Daoy (cell line): ENCODE data around the gene MRPL14. TPM values are rescaled to one million over a fixed set of nuclear protein-coding genes. Genes with fewer than 3 reads are reported as not detected.
"Not testable (repeated sequence)": the region's sequence is repeated elsewhere in the genome, so short reads cannot be mapped to it uniquely, and the experiment has no call there.

Experiments used
- DNase-seq: peaks from one replicate; pipeline ENCODE4 v3.0.0-alpha.2; 2015; ENCODE audit warnings: low read depth
- total RNA-seq: library from RNA; depleted of rRNA; stranded (reverse); fragments of >200 nt; shearing (Covaris generic); gene quantifications from 2 replicates; pipeline ENCODE4 v1.2.3, GENCODE V29; 2014

MRPL14 gene
- total RNA-seq, 1 experiment from 2014 or later = 143 TPM

DNA sequence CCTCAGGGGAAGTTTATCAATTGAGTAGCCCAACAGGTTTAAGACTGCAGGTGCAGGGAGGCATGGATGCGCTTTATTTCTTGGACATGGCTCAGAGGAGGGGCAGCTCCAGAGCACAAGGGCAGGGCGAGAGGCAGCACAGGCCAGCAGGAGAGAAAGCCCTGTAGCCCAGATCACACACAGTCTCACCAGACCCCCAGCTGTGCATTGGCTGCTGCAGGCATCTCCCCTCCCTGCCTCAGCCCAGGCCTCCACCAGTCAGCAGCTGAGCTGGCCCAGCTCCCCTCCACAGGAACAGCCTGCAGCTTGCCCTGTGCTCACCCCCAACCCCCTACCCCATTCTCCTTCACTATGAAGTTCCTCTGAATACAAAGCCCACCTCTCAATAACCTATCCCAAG, 24.7 kb downstream of the MRPL14 start:
- DNase-seq = no peak

DNA sequence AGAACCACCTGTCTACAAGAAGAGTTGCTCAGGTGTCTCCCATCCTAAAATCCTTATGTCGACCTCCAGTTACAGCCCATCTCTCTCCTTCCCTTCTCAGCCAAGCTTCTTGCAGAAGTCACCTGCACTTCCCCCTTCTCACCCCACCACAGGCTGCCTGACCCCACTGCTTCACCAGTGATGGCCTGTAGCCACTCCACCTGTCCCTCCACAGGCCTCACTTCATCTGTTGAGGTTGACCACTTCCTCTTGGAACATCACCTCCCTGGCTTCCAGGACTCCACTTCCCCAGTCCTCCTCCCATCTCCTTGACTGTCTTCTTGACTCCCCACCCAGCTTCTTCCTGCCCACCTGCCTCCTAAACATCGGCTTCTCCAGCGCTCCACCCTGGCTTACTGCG, 25.4 kb downstream of the MRPL14 start:
- DNase-seq = no peak

DNA sequence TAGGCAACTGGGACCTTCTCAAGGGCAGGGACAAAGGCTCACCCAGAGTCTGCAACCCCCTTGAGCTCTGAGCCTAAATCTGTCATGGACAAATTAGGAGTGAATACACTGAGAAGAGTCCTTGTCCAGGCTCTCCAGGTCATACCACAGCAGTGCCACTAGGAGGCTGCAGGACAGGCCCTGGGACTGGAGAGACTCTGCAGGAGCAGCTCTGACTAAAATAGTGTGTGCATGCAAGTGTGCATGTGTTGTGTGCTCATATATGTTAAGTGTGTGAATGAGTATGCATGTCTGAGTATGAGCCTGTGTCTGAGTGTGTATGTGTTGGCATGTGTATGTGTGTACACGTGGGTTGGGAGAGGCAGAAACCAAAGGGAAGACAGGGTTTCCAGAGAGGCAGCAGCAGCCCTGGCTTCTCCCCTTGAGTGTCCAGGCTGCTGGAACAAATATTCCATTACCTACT, 27.1 kb downstream of the MRPL14 start:
- DNase-seq = no peak

DNA sequence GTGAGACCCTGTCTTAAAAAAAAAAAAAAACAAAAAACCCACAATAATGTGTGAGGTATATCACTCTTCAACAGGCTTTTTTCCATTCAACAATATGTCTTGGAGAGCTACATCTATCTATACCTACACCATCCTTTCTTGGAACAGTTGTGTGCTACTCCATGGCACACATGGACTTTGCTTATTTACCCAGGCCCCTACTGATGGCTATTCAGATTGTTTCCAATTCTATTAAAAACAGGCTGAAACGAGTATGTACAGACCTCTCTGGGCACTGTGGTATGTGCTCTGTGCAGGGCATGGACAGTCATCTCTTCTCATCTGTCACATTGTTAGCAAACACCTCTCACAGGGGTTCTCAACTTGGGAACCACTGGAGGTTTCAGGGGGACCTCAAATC, 28.1 kb downstream of the MRPL14 start:
- DNase-seq = no peak

DNA sequence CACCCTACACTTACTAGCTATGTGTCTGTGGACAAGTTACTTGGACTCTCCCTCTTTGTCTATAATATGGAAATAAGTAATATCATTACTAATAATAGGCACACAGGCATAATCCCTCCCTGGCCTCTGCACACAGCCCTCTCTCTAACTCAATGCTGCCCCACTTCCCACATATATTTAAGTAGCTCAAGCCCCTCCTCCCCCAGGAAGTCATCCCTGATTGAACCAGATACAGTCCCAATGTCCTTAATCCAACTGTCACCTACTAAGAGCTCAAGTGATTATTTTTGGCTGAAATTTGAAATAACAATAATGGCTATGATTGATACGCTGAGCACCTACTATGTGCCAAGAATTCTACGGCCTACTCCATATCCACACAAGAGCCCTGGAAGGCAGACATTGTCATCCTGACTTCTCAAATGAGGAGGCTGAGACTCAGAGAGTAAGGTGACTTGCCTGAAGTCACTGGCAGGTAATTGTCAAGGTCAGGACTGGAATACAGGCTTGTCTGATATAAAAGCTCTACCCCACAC, 29.4 kb downstream of the MRPL14 start:
- DNase-seq = no peak

DNA sequence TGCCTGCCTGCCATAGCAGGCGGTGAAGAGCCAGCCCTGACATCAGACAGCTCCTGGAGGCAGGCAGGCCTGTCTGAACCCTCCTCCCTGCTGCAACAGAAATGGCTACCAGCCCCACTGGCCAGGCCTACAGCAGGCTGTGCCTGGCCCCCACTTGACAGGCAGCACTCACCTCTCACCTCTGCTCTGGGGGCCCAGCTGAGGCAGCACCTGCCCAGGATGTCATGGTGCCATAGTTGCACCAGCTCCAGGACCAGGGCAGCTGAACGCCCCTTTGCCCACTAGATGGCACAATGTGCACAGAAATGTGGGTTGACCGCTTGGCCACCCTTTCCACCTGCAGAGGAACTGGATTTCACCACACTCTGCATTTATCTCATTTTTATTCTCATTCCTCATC, 30.6 kb downstream of the MRPL14 start:
- peak; percentile 81 for DNase-seq

DNA sequence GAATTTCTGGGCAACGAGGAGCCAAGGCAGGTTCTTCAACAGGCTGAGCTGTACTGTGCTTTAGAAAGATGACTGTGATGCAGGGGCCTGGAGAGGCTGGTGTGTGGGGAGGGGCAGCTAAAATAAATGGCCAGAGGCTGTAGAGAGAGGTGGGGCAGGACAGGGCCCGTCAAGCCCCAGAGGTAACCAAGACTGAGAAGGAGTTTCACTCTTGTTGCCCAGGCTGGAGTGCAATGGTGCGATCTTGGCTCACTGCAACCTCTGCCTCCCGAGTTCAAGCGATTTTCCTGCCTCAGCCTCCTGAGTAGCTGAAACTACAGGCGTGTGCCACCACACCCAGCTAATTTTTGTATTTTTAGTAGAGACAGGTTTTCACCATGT, 32.0 kb downstream of the MRPL14 start:
- not testable (repeated sequence) for DNase-seq

DNA sequence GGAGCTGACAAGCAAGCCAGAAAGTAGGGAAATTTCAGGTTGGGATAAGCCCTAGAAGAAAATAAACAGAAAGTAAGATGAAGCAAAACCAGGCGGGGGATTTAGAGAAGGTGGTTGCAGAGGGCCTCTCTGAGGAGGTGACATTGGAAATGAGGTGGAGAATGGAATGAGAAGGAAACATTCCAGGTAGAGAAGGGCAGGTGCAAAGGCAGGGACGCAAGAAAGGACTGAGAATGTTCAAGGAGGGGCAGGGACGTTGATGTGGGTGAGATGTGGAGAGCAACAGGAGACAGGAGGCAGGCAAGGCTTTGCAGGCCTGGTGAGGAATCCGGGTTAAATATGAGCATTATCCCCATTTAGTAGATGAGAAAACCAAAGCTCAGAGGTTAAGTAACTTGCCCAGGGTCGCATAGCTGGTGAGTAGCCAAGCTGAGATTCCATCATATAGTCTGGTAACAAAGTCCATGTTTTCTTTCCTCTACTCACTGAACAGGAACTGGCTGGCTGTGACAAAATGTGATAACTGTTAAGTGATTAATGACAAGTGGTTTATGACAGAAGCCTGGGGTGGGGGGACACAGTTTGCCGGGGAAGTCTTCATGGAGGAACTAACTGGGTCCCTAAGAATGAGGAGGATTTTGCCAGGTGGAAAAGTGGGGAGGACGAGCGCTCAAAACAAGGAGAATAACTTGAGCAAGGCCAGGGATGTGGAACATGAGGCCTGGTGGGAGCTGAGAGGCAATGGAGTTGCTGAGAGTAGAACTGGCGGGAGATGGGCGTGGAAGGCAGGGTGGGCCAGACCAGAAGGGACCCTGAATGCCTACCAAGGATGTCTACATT, 32.6 kb downstream of the MRPL14 start:
- DNase-seq = no peak

DNA sequence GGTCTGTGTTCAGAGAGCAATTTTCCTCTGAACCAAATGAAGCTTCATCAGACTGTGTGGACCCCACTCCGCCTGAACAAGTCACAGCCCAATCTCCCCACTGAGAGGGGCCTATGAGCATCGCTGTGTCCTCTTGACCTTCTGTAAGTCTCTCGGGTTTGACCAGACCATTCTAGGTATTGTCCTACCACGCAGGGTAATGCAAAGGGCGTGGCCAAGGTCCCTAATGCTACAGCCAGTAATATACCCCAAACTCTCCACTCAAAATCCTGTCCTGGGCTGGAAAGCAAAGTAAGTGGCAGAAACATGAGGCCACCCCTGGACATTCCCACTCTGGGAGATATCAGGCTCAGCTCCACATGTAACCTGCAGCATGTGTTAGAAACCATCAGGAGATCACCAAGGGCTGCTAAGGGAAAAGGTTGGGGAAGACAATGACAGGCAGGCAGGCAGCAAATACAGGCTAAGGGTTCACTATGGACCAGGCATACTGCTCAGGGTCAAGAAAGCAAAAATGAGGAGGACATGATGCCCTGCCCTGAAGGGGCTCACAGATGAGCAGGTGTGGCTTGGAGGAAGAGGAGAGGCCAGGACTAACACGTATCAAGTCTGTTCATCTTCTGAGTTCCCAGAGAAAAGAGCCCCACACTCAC, 33.4 kb downstream of the MRPL14 start:
- DNase-seq = no peak

DNA sequence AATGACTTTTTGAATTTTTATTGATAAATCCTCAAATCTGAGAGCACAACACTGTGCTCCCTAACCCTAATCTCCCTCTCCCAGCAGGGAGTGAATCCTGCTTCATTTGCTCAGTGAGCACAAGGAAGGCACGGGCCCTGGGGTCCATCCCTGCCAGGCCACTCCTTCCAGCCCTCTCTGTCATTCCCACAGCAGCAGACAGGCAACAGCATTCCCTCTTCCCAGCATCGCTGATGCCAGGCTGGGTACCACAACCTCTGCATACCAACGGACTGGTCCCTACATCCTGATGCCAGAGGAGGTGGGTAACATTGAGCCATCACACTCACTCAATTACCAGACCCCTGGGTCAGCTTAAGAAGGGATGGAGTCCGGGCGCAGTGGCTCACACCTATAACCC, 34.2 kb downstream of the MRPL14 start:
- no peak for DNase-seq

DNA sequence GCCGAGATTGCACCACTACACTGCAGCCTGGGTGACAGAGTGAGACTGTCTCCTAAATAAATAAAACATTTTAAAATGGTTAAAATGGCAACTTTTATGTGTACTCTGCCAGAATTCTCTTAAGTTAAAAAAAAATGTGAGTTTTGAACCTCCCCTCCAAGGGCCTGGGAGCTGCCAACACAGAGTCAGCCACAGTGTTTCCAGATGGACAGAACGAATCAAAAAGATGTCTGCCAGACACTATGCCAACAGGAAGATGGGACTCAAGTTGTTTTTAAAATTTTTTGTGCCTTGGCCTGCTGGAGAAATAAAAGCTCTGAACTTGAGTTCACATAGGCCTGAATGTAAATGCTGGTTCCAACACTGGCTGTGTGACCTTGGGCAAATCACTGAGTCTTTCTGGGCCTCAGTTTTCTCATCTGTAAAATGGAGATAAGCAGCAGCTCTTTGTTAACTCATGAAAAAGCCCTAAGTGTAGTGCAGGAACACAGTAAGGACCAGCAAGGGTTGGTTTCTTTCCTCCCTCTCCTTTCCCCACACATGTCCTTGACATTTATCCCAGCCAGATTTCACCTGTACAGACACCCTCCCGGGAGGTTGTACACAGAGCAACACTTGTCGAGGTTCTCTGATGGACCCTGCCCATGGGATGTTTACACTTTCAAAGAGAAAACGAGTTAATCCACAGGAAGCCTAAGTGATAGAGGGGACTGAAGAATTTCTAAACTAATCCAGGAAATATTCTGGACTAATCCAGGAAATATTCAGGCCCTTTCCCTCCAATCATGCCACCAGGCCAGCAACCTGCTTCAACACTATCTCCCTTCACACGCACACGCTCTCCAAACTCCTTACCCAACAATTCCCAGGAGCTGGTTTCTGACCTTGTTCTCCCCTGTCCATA, 35.0 kb downstream of the MRPL14 start:
- DNase-seq = no peak

DNA sequence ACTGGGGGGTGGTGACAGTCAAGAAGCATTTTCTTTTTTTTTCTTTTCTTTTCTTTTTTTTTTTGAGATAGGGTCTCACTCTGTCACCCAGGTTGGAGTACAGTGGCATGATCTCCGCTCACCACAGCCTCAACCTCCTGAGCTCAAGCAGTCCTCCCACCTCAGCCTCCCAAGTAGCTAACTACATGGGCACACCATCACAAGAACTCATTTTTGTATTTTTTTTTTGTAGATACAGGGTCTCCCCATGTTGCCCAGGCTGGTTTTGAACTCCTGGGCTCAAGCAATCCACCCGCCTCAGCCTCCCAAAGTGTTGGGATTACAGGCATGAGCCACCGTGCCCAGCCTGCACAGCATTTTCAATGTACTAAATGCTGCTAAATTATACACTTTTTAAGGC, 35.9 kb downstream of the MRPL14 start:
- DNase-seq = not testable (repeated sequence)

DNA sequence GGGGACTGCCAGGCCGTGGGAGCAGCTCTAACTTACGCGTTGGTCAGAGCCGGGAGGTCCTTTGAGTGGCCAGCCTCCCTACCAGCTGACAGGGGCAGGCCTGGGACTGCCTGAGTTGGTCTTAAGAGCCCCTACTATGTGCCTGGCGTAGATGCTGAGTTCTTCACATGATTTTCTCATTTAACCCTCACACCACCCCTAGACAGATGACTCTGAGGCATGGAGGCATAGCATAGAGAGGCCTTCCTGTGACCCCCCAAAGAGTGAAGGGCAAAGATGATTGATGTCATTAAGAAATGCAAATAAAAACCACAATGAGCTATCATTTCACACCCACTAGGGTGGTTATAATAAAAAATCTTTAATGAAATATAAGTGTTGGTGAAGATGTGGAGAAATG, 36.8 kb downstream of the MRPL14 start:
- DNase-seq = no peak

DNA sequence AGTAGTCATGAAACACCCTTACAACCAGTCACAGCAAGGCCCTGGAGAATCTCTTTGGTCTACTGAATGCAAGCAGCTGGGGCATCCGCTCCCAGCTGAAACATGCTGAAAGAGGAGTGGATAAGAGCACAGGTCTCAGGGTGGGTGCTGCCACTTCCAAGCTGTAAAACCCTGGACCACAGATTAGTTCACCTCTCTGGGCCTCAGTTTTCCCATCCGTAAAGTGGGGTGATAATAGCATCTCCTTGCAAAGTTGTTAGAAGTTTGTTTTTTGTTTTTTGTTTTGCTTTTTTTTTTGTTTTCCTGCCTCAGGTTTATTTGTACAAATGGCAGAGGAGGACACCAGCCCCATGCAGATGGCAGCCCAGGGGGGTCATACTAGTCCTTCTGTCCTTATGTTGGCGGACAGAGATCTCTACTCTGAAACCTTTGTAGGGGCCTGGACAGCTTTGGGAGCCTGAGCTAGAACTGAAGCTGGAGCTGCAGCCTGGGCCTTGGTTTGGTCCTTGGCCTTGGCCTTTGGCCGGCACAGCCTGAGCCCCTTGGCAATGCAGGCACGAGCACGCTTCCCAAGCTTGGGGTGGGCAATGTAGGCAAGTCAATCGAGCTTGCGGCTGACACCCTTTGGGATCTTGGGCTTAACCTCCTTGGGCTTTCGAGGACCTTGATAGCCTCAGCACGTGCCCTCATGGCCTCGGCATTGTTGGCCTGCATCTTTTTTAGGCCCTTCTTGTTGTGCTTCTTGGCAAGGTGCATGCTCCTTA, 38.2 kb downstream of the MRPL14 start:
- DNase-seq = no peak

DNA sequence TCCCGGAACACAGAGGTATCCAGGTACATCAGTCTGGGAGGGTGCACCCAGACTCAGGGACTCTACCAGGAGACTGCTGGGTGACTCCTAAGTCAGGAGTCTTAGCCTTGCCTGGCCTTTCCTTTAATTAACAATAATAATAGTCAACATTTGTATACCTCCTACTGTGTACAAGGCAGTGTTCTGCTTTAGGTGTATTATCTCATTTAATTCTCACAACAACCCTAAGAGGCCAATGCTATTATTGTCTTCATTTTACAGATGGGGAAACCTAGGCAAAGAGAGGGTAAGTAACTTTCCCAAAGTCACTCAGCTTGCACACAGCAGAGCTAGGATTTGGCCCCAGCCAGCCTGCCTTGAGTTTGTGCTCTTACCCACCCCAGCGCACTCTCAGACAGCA, 39.6 kb downstream of the MRPL14 start:
- no peak for DNase-seq

DNA sequence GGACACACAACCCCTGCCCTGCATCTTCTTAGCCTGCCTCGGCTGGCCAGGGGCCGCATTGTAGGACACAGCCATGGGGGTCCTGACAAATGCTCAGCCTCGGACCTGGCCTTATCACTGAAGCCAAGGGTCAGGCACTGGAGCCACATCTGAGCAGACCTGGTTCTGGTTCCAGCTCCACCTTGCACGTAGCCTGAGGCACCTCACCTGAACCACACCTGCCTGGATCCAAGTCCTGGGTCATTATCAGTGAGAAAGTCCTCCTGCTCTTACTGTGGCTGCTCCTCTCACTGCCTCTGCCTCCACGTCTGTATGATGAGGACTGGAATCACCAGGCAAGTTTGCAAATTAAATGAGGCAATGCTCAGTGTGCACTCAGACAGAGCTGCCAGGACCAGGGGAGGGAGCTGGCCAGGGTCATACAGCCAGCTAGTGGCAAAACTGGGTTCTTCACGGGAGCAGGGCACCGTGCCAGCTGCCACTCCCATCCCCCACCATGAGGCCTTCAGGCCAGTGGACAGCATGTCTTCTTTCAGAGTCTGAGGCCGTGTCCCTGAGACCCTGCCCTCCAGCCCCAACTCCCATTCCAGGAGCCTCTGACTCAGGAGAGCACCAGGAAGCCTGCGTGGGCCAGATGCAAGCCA, 40.2 kb downstream of the MRPL14 start:
- no peak for DNase-seq

DNA sequence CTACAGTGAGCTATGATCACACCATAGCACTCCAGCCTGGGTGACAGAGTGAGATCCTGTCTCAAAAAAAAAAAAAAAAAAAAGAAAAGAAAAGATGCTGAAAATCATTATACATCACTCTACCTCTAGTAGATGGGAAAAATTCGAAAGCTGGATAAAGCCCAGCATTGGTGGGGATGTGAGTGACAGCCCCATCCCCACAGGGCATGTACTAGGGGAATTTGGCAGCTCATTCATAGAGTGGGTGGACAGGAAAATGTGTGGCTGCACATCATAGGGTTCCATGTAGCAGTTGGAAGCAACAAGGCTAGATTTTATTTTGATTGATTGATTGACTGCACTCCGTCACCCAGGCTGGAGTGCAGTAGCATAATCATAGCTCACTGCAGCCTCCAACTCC, 42.0 kb downstream of the MRPL14 start:
- no peak for DNase-seq

DNA sequence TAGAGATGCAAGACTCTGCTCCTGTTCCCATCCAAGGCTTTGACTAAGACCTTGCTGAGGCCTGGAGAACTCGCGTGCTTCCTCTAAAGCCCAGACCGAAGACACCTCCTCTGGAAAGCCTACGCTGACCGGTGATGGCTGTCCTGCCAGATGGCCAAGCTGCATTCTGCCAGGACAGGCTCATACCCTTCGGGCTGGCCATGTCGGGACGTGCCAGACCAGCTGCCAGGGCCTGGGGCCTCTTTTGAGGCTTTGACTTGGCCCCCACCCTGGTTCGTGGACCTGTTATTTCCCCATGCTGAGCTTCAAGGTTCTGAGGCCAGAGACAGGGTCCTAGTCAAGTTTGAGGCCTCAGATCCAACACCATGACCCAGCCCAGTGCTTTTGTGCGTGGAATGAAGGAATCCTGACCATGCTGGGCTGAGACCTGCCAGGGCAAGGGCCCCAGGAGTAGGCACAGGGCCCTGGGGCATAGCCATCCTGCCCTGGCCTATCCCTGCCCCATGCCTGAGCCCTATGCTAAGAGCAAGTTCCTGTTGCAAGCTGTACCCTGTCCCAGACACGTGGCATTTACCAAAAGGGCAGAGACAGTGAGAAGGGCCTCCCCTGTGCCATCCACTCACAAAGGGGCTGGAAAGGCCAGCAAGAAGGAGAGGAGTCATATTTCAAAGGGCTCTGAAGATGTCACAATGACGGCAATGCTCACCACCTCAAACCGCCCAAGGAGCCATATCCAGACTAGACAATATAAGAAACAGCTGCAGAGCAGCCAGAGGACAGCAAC, 42.8 kb downstream of the MRPL14 start:
- DNase-seq = peak; percentile 17

DNA sequence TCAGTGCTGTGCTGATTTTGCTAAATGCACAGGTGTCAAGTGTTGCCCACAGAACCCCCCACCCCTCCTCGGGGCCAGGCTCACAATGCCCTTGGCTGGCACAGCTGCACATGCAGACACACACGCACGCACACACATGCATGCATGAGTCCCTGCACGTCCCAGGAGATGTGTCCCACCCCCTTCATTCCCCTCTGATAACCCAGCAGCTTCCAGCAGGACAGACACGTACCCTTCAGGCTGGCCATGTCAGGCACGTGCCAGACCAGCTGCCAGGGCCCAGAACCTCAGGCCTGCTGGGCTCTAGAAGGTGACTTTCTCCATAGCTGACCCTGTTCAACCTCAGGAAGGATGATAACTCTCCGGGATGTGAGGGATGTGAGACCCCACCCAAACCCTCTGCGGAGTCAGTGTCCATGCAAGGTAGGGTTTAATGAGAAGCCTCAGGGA, 44.4 kb downstream of the MRPL14 start:
- DNase-seq = no peak

DNA sequence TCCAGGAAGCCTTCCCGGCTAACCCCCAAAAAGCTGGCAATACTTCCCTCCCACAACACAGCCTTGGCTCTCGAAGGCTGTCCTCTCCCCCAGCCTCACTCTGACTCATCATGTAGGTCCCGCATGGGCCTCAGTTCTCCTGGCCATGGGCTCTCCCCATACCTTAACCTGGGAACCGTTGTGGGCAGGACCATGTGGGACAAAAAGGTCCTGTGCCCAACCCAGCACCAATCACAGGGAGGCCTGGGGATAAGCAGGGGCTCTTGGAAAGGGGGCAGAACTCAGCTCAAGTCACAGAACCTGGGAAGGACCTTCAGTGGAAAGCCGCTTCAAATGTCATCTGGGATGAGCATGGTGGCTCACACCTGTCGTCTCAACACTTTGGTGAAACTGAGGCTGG, 45.5 kb downstream of the MRPL14 start:
- no peak for DNase-seq
